Mesenchymal stem cell (in vitro differentiated cells and primary cell): ENCODE data around the gene ECE1.

Experiments
- DNase-seq: peaks from one replicate; pipeline ENCODE4 v3.0.0-alpha.2; 2013
- H2AFZ ChIP-seq: one replicate; pipeline ENCODE4 v1.6.1; 2013; ENCODE audit warnings: low read depth, mild to moderate bottlenecking, control low read depth, inconsistent platforms, low read length, moderate library complexity
- H2AK5ac ChIP-seq: 2 replicates; pipeline ENCODE4 v1.6.1; 2013; ENCODE audit warnings: low read length, moderate library complexity, mild to moderate bottlenecking, inconsistent platforms; ENCODE audit not compliant: severe bottlenecking
- H2BK120ac ChIP-seq: one replicate; pipeline ENCODE4 v1.6.1; 2013; ENCODE audit warnings: low read depth, mild to moderate bottlenecking, inconsistent platforms, low read length, moderate library complexity
- H2BK12ac ChIP-seq, 2 experiments: one replicate each; pipeline ENCODE4 v1.6.1; 2013; ENCODE audit warnings: inconsistent platforms in 2 of 2, low read length in 2 of 2, mild to moderate bottlenecking in 2 of 2, moderate library complexity in 2 of 2, control low read depth in 1 of 2
- H2BK15ac ChIP-seq: one replicate; pipeline ENCODE4 v1.6.1; 2013; ENCODE audit warnings: mild to moderate bottlenecking, low read depth, inconsistent platforms; ENCODE audit not compliant: poor library complexity, severe bottlenecking
- H2BK5ac ChIP-seq: 2 replicates; pipeline ENCODE4 v1.6.1; 2013; ENCODE audit warnings: low read depth, mild to moderate bottlenecking, low read length, control low read depth, inconsistent platforms; ENCODE audit not compliant: poor library complexity, severe bottlenecking
- H3K14ac ChIP-seq, 2 experiments: one replicate each; pipeline ENCODE4 v1.6.1; 2013; ENCODE audit warnings: inconsistent platforms in 2 of 2, low read length in 2 of 2, control low read depth in 1 of 2, mild to moderate bottlenecking in 1 of 2, moderate library complexity in 1 of 2
- H3K18ac ChIP-seq, 2 experiments: one replicate each; pipeline ENCODE4 v1.6.1; 2013; ENCODE audit warnings: inconsistent platforms in 2 of 2, low read length in 2 of 2, control low read depth in 1 of 2, low read depth in 1 of 2, mild to moderate bottlenecking in 1 of 2
- H3K23ac ChIP-seq, 2 experiments: one replicate each; pipeline ENCODE4 v1.6.1; 2013; ENCODE audit warnings: inconsistent platforms in 2 of 2, low read length in 2 of 2, mild to moderate bottlenecking in 2 of 2, moderate library complexity in 2 of 2, control low read depth in 1 of 2
- H3K27ac ChIP-seq: 2 replicates; pipeline ENCODE4 v1.5.1; 2013; ENCODE audit warnings: mild to moderate bottlenecking, moderate library complexity, low read length, control low read depth, inconsistent platforms; ENCODE audit not compliant: poor library complexity, severe bottlenecking
- H3K27me3 ChIP-seq, 2 experiments: 2 replicates each; pipeline versions ENCODE4 v1.6.1 to v1.7.0; 2013; ENCODE audit warnings: low read length in 2 of 2, mild to moderate bottlenecking in 2 of 2, moderate library complexity in 2 of 2, control low read depth in 1 of 2, inconsistent platforms in 1 of 2; ENCODE audit not compliant: control insufficient read depth in 1 of 2, insufficient read depth in 1 of 2
- H3K36me3 ChIP-seq, 2 experiments: 2 replicates each; pipeline versions ENCODE4 v1.6.1 to v1.7.0; 2013; ENCODE audit warnings: low read length in 2 of 2, control low read depth in 1 of 2, inconsistent platforms in 1 of 2, low read depth in 1 of 2, mild to moderate bottlenecking in 1 of 2; ENCODE audit not compliant: insufficient read depth in 2 of 2, control insufficient read depth in 1 of 2
- H3K4ac ChIP-seq, 2 experiments: one replicate each; pipeline ENCODE4 v1.6.1; 2013; ENCODE audit warnings: inconsistent platforms in 2 of 2, low read length in 2 of 2, mild to moderate bottlenecking in 2 of 2, moderate library complexity in 2 of 2, control low read depth in 1 of 2, low read depth in 1 of 2
- H3K4me1 ChIP-seq: 2 replicates; pipeline ENCODE4 v1.6.1; 2013; ENCODE audit warnings: low read depth, low read length, control low read depth; ENCODE audit not compliant: control insufficient read depth, insufficient read depth
- H3K4me2 ChIP-seq: 2 replicates; pipeline ENCODE4 v1.6.1; 2013; ENCODE audit warnings: low read length, mild to moderate bottlenecking, inconsistent platforms; ENCODE audit not compliant: poor library complexity, severe bottlenecking
- H3K4me3 ChIP-seq, 2 experiments: 2 replicates each; pipeline versions ENCODE4 v1.5.1 to v1.7.0; 2013; ENCODE audit warnings: low read length in 2 of 2, mild to moderate bottlenecking in 2 of 2, control low read depth in 1 of 2, low read depth in 1 of 2; ENCODE audit not compliant: insufficient read depth in 1 of 2
- H3K79me1 ChIP-seq: replicated peaks from 2 replicates; pipeline ENCODE4 v1.6.1; 2013; ENCODE audit warnings: mild to moderate bottlenecking, control low read depth, low read length, inconsistent platforms; ENCODE audit not compliant: poor library complexity, severe bottlenecking
- H3K9ac ChIP-seq: 2 replicates; pipeline ENCODE4 v1.7.0; 2013; ENCODE audit warnings: mild to moderate bottlenecking, low read length, moderate library complexity
- H3K9me3 ChIP-seq: 2 replicates; pipeline ENCODE4 v1.7.0; 2013; ENCODE audit warnings: mild to moderate bottlenecking, low read length; ENCODE audit not compliant: control insufficient read depth
- H4K8ac ChIP-seq: one replicate; pipeline ENCODE4 v1.6.1; 2013; ENCODE audit warnings: inconsistent platforms, mild to moderate bottlenecking, low read length, moderate library complexity
- H4K91ac ChIP-seq: one replicate; pipeline ENCODE4 v1.6.1; 2013; ENCODE audit warnings: mild to moderate bottlenecking, low read length, inconsistent platforms
- WGBS: methylation state at CpG from one replicate; pipeline ENCODE4 v1.1.7; 2013; ENCODE audit warnings: mixed read lengths; 5-methylcytosine and 5-hydroxymethylcytosine counted together

Gene ECE1

DNA sequence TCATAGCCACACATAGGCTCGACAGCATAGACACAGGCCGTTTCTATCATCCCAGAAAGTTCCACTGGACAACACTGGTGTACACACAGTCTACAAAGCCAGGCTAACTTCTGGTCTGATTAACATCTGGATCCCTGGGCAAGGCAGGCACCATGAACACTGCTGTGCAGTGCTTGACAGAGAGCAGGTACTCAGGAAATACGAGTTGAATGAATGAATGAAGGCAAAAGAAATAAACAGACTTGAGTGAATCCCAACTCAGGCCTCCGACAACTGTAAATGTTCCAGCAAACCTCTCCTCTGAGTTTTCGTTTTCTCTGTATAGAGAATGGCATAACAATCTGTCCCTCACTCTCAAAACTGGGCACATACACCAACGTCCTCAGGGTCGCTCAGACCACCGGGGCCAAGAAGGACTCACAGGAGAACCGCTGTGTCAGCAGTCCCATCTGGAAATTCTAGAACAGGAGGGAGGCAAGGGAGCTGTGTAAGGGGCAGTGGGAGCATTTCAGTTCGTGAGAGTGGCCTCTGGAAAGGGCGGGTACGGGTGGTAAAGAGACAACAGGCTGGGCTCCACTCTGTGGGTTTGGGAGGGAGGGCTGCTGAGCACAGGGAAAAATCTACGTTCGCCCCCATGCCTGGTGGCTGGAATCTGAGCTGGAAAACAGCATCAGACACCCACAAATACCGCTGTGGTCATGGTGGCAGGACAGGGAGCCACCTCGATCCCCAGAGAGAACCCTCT, 15.1 kb upstream of the ECE1 start:
- Histone ChIP-seq H3K36me3 (no peaks in the 10 kb centered on the region), H3K4me2 (no peak overlapping the region), H3K27me3 (no peaks in the 10 kb centered on the region), H3K9me3 (no peaks in the 10 kb centered on the region), H3K14ac (no peak overlapping the region), H3K27ac (no peak overlapping the region), H3K4me3 (no peak overlapping the region), H3K9ac (no peak overlapping the region), H3K4ac (peak overlapping the region in 1 of 2 experiments; percentile 9), H2BK15ac (peak overlapping the region; percentile 75), H3K79me1 (peaks cover 30% of the 10 kb centered on the region), H3K18ac (peak overlapping the region; percentile 49 to 84), H2BK12ac (peak overlapping the region; percentile 82 to 87), H4K91ac (peak overlapping the region; percentile 92), H2BK5ac (no peak overlapping the region), H3K4me1 (peaks cover 53% of the 10 kb centered on the region), H2AK5ac (peak overlapping the region; percentile 74), H3K23ac (no peak overlapping the region), H2BK120ac (peak overlapping the region; percentile 13), H4K8ac (peak overlapping the region; percentile 42), H2AFZ (no peak overlapping the region)
- peak; percentile 41 for DNase-seq
- 71% methylated on average over 16 of the region's 16 CpGs for whole genome bisulfite sequencing

GRCh38 chr1:21304488-21304887, 14.2 kb upstream of the ECE1 start:
- WGBS, result 60% methylated on average over 2 of the region's 2 CpGs
- Histone ChIP-seq H2AFZ (no peak overlapping the region), H3K4me3 (no peak overlapping the region), H2BK5ac (no peak overlapping the region), H2AK5ac (no peak overlapping the region), H3K4ac (no peak overlapping the region), H3K9ac (no peak overlapping the region), H3K36me3 (no peaks in the 10 kb centered on the region), H3K27ac (no peak overlapping the region), H3K14ac (no peak overlapping the region), H3K4me2 (no peak overlapping the region), H3K4me1 (peaks cover 56% of the 10 kb centered on the region), H4K91ac (no peak overlapping the region), H2BK120ac (peak overlapping the region; percentile 24), H3K79me1 (peaks cover 29% of the 10 kb centered on the region), H3K23ac (no peak overlapping the region), H3K18ac (no peak overlapping the region), H3K27me3 (no peaks in the 10 kb centered on the region), H3K9me3 (no peaks in the 10 kb centered on the region), H2BK12ac (no peak overlapping the region), H4K8ac (no peak overlapping the region), H2BK15ac (no peak overlapping the region)
- DNase-seq, result peak; percentile 49

GRCh38 chr1:21302747-21303715, 12.8 kb upstream of the ECE1 start:
- H2BK12ac ChIP-seq, result peak overlapping the region in 1 of 2 experiments; percentile 95
- H3K14ac ChIP-seq, result peak overlapping the region in 1 of 2 experiments; percentile 92
- H2BK5ac ChIP-seq, result no peak overlapping the region
- H4K91ac ChIP-seq, result peak overlapping the region; percentile 55
- H2BK120ac ChIP-seq, result peak overlapping the region; percentile 23
- H3K36me3 ChIP-seq, result peaks cover 0 to 8% of the 10 kb centered on the region in 2 experiments
- H2AFZ ChIP-seq, result no peak overlapping the region
- DNase-seq, result peak; percentile 90
- no peak overlapping the region for H3K23ac ChIP-seq
- H3K4me3 ChIP-seq, result no peak overlapping the region
- no peaks in the 10 kb centered on the region for H3K27me3 ChIP-seq
- WGBS, result 38% methylated on average over 9 of the region's 11 CpGs
- H3K4me1 ChIP-seq, result peaks cover 50% of the 10 kb centered on the region
- peak overlapping the region; percentile 16 to 66 for H3K4ac ChIP-seq
- H3K9ac ChIP-seq, result peak overlapping the region; percentile 68
- H3K27ac ChIP-seq, result peak overlapping the region; percentile 28
- no peak overlapping the region for H3K4me2 ChIP-seq
- peak overlapping the region; percentile 84 for H2BK15ac ChIP-seq
- H2AK5ac ChIP-seq, result peak overlapping the region; percentile 55
- H3K79me1 ChIP-seq, result peaks cover 35% of the 10 kb centered on the region
- H3K9me3 ChIP-seq, result no peaks in the 10 kb centered on the region
- peak overlapping the region; percentile 39 for H4K8ac ChIP-seq
- H3K18ac ChIP-seq, result peak overlapping the region; percentile 23 to 96
